HG03064 (cell line): ENCODE measurements around the gene ZNF292.
A peak's percentile ranks its signal among the peaks of the same experiment; 100 is the strongest.
"Not testable (repeated sequence)": the region's sequence is repeated elsewhere in the genome, so short reads cannot be mapped to it uniquely, and the experiment has no call there.

Experiments
- ATAC-seq: cut with Tn5 transposase; IDR thresholded peaks from one replicate; pipeline ENCODE4 v1.9.1; 2021; ENCODE audit warnings: low read depth; ENCODE audit not compliant: unreplicated experiment

The ZNF292 gene

DNA sequence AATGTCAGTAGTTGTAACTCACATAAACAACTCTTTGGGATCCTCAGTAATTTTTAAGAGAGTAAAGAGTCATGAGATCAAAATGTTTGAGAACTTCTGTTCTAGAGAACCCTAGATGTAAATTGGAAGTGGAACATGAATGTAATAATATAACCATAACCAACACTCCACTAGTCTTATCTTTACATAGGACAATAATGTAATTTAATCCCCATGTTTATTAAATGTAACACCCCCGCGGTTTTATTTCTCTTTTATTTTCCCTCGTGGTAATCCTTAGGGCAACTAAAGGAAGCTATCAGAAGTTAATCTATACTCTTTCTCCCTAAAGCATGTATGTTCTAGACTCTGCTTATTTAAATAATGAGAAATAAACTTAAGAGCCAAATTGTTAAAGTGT, 54.4 kb downstream of the ZNF292 start:
- no peak for ATAC-seq

GRCh38 chr6:87210979-87211378, 55.6 kb downstream of the ZNF292 start:
- ATAC-seq = peak; percentile 97

DNA sequence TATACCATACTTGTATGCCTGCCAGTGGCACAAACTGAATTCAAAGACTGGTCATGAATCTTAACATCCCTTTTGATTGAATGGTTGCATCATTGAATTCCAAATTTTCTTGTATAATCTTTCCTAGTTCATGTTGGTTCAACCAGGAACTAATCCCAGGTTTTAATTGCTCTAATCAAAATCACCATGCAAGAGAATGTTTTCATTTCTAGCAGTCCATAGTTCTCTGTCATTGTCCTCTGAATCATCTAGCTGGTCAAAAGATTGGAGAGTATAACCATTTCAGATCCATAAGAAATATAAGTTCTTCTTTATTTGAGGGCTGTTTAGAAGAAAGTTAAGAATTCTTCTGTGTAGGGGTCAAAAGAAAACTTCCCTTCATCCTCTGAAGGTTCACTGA, 57.2 kb downstream of the ZNF292 start:
- ATAC-seq = no peak

DNA sequence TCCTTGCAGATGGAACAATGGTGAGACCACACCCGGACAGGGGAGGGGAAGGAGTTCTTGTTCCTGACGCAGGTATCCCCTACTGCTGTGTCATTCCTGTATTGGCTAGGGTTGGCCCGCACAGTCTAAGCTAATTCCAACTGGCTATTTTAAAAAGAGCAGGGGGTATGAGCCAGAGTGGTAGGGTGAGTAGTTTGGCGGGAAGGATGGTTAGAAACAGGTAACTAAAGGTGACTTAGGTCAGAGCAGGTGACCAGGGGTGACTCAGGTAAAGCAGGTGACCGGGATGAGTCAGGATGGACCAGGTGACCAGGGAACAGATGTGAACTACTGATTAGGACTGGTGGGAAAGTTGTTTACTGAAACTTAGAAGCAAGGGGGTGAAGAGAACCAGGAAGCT, 58.0 kb downstream of the ZNF292 start:
- no peak for ATAC-seq

- ATAC-seq = no peak
Observed at GRCh38 chr6:87214831-87215230, 59.5 kb downstream of the ZNF292 start.

- ATAC-seq = peak; percentile 63
Observed at GRCh38 chr6:87220997-87221396, 65.6 kb downstream of the ZNF292 start.

- ATAC-seq = no peak
Observed at GRCh38 chr6:87222676-87223075, 67.3 kb downstream of the ZNF292 start.

- no peak for ATAC-seq
Observed at GRCh38 chr6:87224971-87225370, 69.6 kb downstream of the ZNF292 start.

GRCh38 chr6:87225511-87225910, 70.1 kb downstream of the ZNF292 start:
- ATAC-seq = no peak

GRCh38 chr6:87225937-87226336, 70.6 kb downstream of the ZNF292 start:
- ATAC-seq = no peak

DNA sequence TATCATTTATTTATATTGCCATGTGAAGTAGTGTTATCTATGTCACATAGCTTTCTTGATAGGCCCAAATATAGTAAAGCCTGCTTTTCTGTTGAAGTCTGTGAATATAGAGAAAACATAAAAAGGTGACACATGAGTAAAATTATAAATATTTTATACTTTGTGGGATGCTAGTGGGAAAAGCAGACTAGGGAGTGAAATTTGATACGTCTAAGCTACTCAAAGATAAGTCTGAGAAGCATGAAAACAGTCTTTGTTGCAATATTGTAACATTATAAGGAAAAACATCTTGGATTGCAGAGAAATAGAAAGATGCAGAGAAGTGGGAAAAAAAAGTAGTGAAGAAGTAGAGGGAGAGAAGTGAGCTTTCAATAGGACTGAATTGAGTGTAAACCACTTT, 75.4 kb downstream of the ZNF292 start:
- ATAC-seq = no peak

- ATAC-seq = no peak
Observed at GRCh38 chr6:87237804-87238203, 82.4 kb downstream of the ZNF292 start.

DNA sequence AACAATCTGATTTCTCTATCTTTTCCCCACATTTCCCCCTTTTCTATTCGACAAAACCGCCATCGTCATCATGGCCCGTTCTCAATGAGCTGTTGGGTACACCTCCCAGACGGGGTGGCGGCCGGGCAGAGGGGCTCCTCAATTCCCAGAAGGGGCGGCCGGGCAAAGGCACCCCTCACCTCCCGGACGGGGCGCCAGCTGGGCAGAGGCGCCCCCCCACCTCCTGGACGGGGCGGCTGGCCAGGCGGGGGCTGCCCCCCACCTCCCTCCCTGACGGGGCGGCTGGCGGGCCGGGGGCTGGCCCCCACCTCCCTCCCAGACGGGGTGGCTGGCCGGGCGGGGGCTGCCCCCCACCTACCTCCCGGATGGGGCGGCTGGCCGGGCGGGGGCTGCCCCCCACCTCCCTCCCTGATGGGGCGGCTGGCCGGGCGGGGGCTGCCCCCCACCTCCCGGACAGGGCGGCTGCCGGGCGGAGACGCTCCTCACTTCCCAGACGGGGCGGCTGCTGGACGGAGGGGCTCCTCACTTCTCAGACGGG, 83.8 kb downstream of the ZNF292 start:
- ATAC-seq = not testable (repeated sequence)

DNA sequence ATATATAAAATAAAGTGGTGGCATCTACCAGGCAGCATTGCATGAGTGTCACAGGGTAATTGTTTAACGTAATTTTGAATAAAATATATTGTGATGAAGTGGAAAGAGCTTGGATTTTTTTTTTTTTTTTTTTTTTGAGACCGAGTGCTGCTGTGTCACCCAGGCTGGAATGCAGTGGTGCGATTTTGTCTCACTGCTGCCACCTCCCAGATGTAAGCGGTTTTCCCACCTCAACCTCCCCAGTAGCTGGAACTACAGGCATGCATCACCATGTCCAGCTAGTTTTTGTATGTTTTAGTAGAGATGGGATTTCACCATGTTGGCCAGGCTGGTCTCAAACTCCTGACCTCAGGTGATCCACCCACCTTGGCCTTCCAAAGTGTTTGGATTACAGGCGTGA, 85.9 kb downstream of the ZNF292 start:
- no peak for ATAC-seq

GRCh38 chr6:87242311-87242710, 86.9 kb downstream of the ZNF292 start:
- no peak for ATAC-seq

DNA sequence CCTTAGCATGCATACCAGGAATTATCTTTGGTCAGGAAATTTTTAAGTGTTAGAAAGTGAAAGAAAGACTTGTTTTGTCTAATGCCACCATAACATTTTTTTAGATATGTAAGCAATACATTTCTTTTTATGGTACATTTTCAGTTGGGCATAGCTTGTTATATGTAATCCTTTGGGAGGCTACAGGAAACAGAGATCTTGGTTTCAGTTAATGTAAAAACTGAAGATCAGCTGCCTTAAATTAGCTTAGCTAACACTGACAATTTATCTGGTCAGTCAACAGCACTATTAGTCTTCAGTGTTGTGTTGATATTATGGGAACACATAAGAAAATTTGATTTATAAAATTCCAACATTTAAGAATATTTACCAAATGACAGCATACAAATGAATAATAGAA, 88.4 kb downstream of the ZNF292 start:
- peak; percentile 48 for ATAC-seq

DNA sequence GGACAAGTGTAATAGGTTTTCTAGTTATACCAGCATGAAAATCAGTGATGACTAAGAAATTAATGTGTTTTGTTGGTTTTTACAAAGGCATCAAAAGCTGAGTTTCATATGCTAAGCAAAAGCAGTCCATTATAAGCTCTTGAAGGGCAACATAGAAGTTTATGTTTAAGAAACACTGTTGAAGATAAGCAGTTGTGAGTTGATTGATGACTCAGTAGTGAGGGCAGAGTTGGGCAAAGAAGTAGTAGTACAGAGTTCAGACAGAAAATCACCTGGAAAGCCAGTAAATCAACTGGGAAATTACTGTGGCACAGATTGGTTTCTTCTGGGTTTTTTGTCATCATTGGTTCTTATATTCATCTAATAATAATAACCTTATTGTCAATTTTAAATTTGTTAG, 89.0 kb downstream of the ZNF292 start:
- no peak for ATAC-seq

DNA sequence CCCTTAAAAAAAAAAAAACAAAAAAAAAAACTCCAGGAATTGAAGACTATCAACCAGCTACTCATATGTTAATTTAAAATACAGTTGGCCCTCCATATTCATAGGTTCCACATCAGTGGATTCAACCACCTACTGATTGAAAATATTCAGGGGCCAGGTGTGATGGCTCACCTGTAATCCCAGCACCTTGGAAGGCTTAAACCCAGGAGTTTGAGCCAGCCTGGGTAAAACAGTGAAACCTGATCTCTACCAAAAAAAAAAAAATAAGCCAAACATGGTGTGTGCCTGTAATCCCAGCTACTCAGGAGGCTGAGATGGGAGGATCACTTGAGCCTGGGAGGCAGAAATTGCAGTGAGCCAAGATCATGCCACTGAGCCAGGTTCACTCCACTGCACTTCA, 94.7 kb downstream of the ZNF292 start:
- no peak for ATAC-seq

- no peak for ATAC-seq
Observed at GRCh38 chr6:87251225-87251624, 95.9 kb downstream of the ZNF292 start.

DNA sequence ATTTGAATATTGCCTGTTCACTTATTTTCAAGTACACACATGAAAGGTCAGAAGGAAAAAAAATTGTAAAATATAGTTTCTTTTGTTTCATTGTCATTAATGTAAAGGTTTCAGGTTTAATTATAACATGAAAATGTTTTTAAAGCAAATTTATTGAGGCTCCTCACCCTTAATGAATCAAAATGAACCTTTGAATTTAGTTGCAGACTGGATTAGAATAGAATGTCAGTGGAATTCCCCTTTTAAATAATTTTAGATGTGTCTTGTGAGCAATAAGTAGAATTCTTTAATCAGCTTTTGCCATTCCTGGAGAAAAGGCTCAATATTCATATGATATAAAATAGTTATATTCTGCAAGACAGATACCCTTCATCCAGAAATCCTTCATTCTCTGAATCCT, 96.4 kb downstream of the ZNF292 start:
- ATAC-seq = no peak

GRCh38 chr6:87257046-87257445, 101.7 kb downstream of the ZNF292 start:
- ATAC-seq = no peak

- ATAC-seq = no peak
Observed at GRCh38 chr6:87257565-87257964, 102.2 kb downstream of the ZNF292 start.

DNA sequence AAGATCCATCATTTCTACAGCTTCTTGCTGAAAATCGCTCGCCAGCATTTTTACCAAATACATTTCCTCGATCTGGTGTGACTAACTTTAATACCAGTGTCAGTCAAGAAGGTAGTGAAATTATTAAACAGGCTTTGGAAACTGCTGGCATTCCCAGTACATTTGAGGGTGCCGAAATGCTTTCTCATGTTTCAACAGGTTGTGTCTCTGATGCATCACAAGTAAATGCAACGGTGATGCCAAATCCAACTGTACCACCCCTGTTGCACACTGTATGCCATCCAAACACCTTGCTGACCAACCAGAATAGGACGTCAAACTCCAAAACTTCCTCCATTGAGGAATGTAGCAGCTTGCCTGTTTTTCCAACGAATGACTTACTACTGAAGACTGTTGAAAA, 102.6 kb downstream of the ZNF292 start:
- no peak for ATAC-seq
